ENCODE data around the gene SLC25A22.

SLC25A22 gene

GRCh38 chr11:771617-772204 is 26.4 kb downstream of the SLC25A22 start:
- ATAC-seq (no peak), DNase-seq (no peak)

DNA sequence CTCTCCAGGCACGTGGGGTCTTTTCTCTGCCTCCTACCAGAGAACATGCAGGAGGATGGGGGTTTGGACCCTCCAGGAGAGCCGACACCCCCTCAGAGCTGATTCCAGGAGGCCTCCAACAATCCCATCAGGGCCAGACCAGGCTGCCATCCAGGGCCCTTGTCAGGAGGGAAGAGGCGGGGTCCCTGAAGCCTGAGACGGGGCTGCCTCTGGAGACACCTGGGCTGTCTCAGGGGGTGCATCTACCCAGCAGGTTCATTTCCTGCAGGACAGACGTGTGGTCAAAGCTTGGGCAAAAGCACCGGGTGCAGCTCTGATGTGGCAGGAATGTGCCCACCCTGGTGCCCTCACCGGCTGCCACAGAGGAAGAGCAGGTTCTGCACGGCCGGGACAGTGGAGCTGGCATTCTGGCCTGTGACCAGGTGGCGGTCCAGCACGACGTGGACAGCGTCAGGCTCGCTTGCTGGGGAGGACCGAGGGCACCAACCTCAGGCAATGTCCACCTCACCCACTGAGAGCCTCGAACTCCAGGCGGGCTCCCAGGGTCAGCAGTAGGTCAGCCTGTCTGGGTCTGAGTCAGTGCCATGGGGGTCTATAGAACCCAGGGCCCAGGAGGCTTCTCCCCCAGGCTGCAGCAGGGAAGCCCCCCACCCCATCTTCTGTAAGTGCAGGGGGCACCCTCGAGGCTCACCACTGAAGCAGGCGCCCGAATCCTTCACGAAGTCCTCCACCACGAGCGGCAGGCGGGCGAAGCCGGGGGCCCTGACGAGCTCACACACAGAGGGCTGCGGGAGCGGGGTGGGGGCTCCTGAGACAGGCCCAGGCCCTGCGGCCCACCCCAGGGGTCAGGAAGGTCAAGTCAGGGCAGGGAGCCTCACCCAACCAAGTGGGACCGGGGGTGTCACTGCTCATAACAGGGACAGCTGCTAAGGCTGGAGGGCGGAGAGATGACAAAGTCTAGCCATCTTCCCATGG is 27.2 kb downstream of the SLC25A22 start:
- ATAC-seq (no peak), DNase-seq (no peak)

- ATAC-seq: no peak
- no peak for DNase-seq
Observed at GRCh38 chr11:769887-770641, 28.0 kb downstream of the SLC25A22 start.

DNA sequence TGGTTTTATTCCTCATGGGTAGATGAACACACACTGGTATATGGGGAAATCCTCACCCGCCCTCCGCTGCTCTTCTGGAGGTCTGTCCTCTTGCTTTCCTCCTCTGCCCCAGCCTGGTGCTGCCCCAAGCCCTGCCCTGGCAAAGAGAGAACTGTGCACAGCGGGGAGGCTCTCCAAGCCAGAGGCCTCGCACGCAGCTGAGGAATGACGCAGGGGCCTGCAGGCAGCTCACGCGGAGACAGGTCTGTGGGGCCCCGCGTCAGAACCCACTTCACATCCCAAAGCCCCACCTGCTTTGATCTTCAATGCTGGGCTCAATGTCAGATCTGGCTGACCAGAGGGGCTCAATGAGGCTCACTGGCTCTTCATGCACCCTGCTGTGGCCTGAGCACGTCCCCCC is 30.8 kb downstream of the SLC25A22 start:
- ATAC-seq: no peak
- DNase-seq: no peak

- no peak for DNase-seq
- ATAC-seq: no peak
Observed at GRCh38 chr11:766936-767210, 31.2 kb downstream of the SLC25A22 start.

GRCh38 chr11:766106-766935 is 31.8 kb downstream of the SLC25A22 start:
- DNase-seq (no peak), ATAC-seq (no peak)

- ATAC-seq (no peak), DNase-seq (no peak)
Observed at GRCh38 chr11:765802-766091, 32.3 kb downstream of the SLC25A22 start.

GRCh38 chr11:765025-765801 is 32.9 kb downstream of the SLC25A22 start:
- ATAC-seq: peak; percentile 30
- DNase-seq: peak; percentile 72

DNA sequence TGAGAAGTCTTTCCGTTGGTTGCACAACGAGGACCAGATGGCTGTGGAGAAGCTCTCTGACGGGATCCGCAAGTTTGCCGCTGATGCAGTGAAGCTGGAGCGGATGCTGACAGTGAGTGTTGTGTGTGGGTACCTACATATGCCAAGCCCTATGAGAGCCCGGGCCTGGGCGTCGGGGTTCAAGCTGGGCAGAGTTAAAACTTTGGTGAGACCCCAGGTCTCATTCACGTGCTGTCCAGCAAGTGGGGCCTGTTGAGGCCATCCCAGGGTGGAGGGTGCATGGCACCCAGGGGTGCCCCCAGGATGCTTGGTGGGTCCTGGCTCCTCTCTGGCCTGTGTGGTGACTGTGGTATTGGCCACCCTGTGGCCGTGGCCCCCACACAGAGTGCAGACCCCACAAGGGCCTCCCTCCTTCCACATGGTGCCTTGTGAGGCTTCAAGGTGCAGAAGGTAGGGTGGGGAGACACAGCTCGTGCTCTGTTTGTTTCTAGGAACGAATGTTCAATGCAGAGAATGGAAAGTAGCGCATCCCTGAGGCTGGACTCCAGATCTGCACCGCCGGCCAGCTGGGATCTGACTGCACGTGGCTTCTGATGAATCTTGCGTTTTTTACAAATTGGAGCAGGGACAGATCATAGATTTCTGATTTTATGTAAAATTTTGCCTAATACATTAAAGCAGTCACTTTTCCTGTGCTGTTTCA is 33.6 kb downstream of the SLC25A22 start:
- ATAC-seq: no peak
- no peak for DNase-seq

- ATAC-seq (no peak), DNase-seq (no peak)
Observed at GRCh38 chr11:763549-764321, 34.3 kb downstream of the SLC25A22 start.

- no peak for DNase-seq
- ATAC-seq: no peak
Observed at GRCh38 chr11:763073-763463, 35.0 kb downstream of the SLC25A22 start.

GRCh38 chr11:762421-763072 is 35.5 kb downstream of the SLC25A22 start:
- ATAC-seq (peak; percentile 24), DNase-seq (no peak)

GRCh38 chr11:761526-762108 is 36.5 kb downstream of the SLC25A22 start:
- DNase-seq (no peak), ATAC-seq (no peak)

GRCh38 chr11:760236-760635 is 37.8 kb downstream of the SLC25A22 start:
- DNase-seq: no peak
- no peak for ATAC-seq

- no peak for DNase-seq
- no peak for ATAC-seq
Observed at GRCh38 chr11:749731-750130, 48.4 kb downstream of the SLC25A22 start.

- ATAC-seq: no peak
Observed at GRCh38 chr11:748007-748359, 50.1 kb downstream of the SLC25A22 start.

GRCh38 chr11:747158-748006 is 50.7 kb downstream of the SLC25A22 start, which contains the start of gene TALDO1:
TALDO1 (plus strand) TSS chr11:747464; CDS start chr11:747482, 18 bp downstream.
- peak; percentile 94 for ATAC-seq
- DNase-seq: peak; percentile 94

More at GRCh38 chr11:748007-748359, 50.1 kb downstream of the SLC25A22 start:
- DNase-seq: no peak

All from stimulated activated naive CD8-positive, alpha-beta T cell treated with anti-CD3 and anti-CD28 coated beads, Interleukin-15, Interleukin-2, amounts not matched to agents 100 U/mL and 50 U/mL, for 24 hours (primary cell).